Measurements from ENCODE around the gene UTP11.

UTP11 gene

DNA sequence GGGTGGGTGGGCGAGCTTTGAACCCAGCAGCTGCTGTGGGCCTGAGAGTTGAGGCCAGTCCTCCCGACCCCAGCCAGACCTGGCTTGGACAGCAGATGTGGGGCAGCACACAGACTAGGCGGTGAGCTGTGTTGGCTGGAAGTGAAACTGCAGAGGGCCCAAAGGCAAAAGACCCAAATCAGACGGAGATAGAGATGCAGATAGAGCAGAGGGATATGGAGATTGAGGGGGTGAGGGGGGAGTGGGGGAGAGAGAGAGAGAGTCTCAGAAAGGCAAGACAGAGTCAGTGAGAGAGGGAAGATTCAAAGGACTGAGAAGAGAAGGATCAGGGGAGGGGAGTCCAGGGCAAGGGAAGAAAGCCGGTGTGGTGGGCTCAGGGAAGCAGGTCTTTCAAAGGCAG, 51.1 kb downstream of the UTP11 start:
- no peak overlapping the region for H3K9ac ChIP-seq
- H3K27ac ChIP-seq, result no peak overlapping the region
- no peak overlapping the region for H3K4me3 ChIP-seq
- H3K9me3 ChIP-seq (replicated peaks in 1 of 11), result no peaks in the 10 kb centered on the region
- H3K4me2 ChIP-seq, result peak overlapping the region in 3 of 11 experiments; percentile 7 to 59 (median 8); a peak in 2 of 22 replicates
- TF ChIP-seq Cebpa-rat (IDR thresholded peaks at IDR 0.05), result no peak
- H3K4me1 ChIP-seq, result peaks cover 24 to 37% (median 28%) of the 10 kb centered on the region in 10 experiments
- no peaks in the 10 kb centered on the region for H3K36me3 ChIP-seq
- no peaks in the 10 kb centered on the region for H3K27me3 ChIP-seq
- no peaks in the 10 kb centered on the region for H4K20me1 ChIP-seq

DNA sequence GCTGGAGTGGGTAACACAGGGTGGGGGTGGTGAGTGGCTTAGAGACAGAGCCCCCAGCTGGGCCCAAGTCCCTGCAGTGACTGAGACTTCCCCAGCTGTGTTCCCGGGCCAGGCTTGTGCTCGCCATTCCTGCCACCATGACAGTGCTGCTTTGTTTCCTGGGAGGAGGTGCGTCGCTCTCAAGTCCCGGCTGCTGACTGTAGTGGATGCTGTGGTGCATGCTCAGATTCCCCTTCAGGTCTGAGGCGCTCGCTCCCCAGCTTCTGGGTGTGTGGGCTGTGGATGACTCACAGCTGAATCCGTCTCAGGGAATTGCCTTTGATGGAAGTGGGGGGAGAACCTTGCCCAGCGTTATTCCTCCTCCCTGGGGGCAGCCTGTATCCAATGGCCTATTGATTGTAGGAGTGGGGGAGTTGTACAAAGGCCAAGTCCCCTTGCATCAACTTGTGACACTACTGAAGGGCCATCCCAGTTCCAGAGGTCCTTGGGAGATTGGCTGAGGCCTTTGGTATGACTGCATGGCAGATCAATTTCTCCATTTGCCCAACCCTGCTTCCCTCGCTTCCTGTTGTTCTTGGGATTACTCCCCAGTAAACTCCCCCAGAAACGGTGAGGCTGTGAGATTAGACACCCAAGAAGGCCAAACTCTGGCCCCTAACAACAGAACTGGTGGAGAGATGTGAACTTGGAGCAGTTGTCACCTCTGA, 51.8 kb downstream of the UTP11 start:
- Histone ChIP-seq H4K20me1 (no peaks in the 10 kb centered on the region), H3K9ac (no peak overlapping the region), H3K9me3 (replicated peaks in 1 of 11) (no peaks in the 10 kb centered on the region), H3K27ac (no peak overlapping the region), H3K4me3 (no peak overlapping the region), H3K4me1 (peaks cover 27 to 39% (median 31%) of the 10 kb centered on the region in 10 experiments), H3K4me2 (peak overlapping the region in 3 of 11 experiments; percentile 7 to 59 (median 8); a peak in 2 of 22 replicates), H3K36me3 (no peaks in the 10 kb centered on the region), H3K27me3 (no peaks in the 10 kb centered on the region)
- TF ChIP-seq Cebpa-rat (IDR thresholded peaks at IDR 0.05), result no peak

DNA sequence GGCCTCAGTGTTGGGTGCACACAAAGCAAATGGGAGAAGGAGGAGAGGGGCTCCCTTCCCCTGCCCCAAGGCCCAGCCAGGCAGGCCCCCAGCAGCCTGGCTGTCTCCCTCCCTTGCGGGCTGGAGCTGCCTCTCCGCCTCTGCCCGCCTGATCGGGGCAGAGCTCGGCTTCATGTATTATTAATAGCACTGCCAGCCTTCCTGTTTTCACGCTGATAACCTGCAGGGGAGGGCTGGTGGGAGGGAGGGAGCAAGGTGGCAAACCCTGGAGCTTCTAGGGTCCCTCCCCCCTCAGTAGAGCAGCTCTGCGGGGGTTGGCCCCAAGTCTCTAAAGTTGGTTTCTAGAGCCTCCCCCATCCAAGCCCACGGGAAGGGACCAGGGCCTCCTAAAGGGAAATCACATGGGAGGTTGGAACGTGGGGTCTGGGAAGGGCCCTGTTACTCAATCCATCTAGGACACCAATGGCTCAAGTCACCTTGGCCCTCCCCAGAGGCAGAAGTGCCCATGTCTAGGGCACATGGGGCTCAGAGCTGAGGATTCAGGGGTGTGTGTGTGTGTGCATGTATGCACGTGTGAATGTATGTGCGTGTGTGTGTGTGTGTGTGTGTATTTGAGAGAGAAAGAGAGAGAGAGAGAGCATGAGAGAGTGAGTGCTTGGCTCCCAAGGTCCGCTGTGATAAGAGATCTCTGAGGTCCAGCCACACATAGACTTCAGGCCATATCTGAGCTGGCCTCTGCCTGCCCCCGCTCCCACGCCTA, 55.9 kb downstream of the UTP11 start:
- no peak overlapping the region for H3K4me3 ChIP-seq
- peak overlapping the region; percentile 38 to 86 (median 69) for H3K4me2 ChIP-seq
- no peak overlapping the region for H3K27ac ChIP-seq
- peak overlapping the region in 2 of 11 experiments; percentile 23 to 40; a peak in 1 of 22 replicates for H3K9ac ChIP-seq
- TF ChIP-seq Cebpa-rat (IDR thresholded peaks at IDR 0.05), result no peak
- no peaks in the 10 kb centered on the region for H4K20me1 ChIP-seq
- no peaks in the 10 kb centered on the region for H3K27me3 ChIP-seq
- H3K36me3 ChIP-seq, result no peaks in the 10 kb centered on the region
- H3K9me3 ChIP-seq (replicated peaks in 1 of 11), result no peaks in the 10 kb centered on the region
- peaks cover 12 to 22% (median 16%) of the 10 kb centered on the region in 10 experiments for H3K4me1 ChIP-seq

DNA sequence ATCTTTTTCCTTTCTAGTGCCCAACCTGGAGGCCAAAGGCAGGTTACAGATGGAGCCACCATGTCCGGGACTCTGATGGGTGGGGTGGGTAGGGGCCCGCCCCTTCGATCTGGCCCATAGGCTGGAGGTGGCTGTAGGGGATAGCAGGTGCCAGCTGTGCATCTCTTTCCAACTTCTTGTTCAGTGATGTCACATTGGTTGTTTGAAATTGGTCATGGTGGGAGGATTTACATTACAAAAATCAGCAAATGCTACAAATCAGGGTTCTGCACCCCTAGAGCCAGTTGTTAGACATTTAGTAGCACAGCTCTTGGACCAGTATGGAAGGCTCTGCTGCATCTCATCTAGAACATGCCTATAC, 56.4 kb downstream of the UTP11 start:
- H3K4me2 ChIP-seq, result peak overlapping the region in 7 of 11 experiments; percentile 56 to 86 (median 74); a peak in 13 of 22 replicates
- no peak overlapping the region for H3K27ac ChIP-seq
- H3K36me3 ChIP-seq, result no peaks in the 10 kb centered on the region
- TF ChIP-seq Cebpa-rat (IDR thresholded peaks at IDR 0.05), result no peak
- no peak overlapping the region for H3K9ac ChIP-seq
- H3K4me3 ChIP-seq, result no peak overlapping the region
- no peaks in the 10 kb centered on the region for H3K9me3 ChIP-seq (replicated peaks in 1 of 11)
- no peaks in the 10 kb centered on the region for H4K20me1 ChIP-seq
- H3K4me1 ChIP-seq, result peaks cover 12 to 19% (median 15%) of the 10 kb centered on the region in 10 experiments
- no peaks in the 10 kb centered on the region for H3K27me3 ChIP-seq

DNA sequence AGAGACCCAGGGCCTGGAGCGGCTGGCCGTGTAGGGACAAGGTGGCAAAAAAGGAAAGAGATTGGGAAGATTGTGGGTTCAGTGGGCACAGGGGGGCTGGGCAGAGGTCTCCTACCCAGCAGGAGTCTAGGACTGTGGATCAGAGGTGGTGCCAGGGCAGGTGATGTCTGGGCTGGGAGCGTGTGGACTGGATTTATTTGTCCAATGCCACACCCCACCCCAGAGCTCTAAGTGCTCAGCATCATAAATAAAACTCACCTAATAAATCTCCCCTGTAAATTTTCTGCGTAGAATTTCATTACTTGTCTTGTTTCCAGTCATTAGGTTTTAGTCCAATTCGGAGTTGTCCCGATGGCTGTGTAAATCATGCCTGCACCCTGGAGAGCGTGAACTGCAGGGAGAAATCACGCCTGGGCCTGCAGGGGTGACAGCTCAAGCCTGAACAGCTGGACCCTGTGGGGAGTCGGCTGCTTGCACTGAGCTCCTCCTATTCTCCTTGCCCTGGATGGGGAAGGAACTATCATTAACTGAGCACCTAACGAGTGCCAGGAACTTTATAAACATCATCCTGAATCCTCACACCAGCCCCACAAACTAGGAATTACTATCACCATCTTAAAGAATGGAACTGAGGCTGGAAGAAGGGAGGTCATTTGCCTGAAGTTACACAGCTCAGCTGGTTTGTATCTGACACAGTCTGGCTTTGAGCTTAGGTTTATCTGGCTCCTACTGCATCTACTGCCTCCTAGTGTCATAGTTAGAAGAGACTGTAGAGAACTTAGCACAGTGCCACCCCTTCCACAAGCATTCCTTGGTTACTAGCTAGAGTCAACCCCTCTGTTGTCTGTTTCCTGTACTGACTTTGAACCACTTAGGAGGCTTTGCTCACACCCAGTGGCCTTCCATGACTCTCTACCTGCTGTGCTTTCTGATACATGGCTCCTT, 59.0 kb downstream of the UTP11 start:
- H3K4me3 ChIP-seq, result no peak overlapping the region
- H3K4me2 ChIP-seq, result no peak overlapping the region
- H3K4me1 ChIP-seq, result peaks cover 9 to 19% (median 14%) of the 10 kb centered on the region in 10 experiments; a peak in 19 of 20 replicates
- H4K20me1 ChIP-seq, result peaks cover 0 to 5% (median 0%) of the 10 kb centered on the region in 11 experiments; a peak in 1 of 22 replicates
- H3K27me3 ChIP-seq, result no peaks in the 10 kb centered on the region
- H3K9me3 ChIP-seq (replicated peaks in 1 of 11), result no peaks in the 10 kb centered on the region
- H3K27ac ChIP-seq, result no peak overlapping the region
- no peaks in the 10 kb centered on the region for H3K36me3 ChIP-seq
- no peak for TF ChIP-seq Cebpa-rat (IDR thresholded peaks at IDR 0.05)
- H3K9ac ChIP-seq, result no peak overlapping the region

DNA sequence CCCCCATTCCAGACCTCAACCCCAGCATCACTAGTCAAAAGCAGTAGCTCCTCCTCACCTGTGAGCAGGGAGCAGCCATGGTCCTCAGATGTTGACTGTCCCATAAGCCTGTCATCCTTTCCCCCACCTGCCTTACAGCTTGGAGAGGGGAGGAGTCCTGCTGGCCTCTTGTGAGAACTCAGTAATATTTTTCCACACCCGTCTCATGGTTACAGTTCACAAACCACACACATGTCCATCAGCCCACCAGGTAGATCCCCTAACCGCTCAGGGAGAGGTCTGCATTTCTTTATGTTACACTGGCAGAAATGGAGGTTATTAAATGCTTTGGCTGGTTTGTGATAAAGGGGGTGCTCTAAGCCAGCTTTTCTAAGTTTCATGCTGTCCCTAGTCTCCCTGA, 60.3 kb downstream of the UTP11 start:
- Histone ChIP-seq H3K4me2 (no peak overlapping the region), H3K9ac (no peak overlapping the region), H4K20me1 (peaks cover 0 to 5% (median 0%) of the 10 kb centered on the region in 11 experiments; a peak in 2 of 22 replicates), H3K36me3 (no peaks in the 10 kb centered on the region), H3K27ac (no peak overlapping the region), H3K4me3 (no peak overlapping the region), H3K27me3 (no peaks in the 10 kb centered on the region), H3K4me1 (peaks cover 8 to 13% (median 10%) of the 10 kb centered on the region in 10 experiments; a peak in 19 of 20 replicates), H3K9me3 (replicated peaks in 1 of 11) (no peaks in the 10 kb centered on the region)
- TF ChIP-seq Cebpa-rat (IDR thresholded peaks at IDR 0.05), result no peak

DNA sequence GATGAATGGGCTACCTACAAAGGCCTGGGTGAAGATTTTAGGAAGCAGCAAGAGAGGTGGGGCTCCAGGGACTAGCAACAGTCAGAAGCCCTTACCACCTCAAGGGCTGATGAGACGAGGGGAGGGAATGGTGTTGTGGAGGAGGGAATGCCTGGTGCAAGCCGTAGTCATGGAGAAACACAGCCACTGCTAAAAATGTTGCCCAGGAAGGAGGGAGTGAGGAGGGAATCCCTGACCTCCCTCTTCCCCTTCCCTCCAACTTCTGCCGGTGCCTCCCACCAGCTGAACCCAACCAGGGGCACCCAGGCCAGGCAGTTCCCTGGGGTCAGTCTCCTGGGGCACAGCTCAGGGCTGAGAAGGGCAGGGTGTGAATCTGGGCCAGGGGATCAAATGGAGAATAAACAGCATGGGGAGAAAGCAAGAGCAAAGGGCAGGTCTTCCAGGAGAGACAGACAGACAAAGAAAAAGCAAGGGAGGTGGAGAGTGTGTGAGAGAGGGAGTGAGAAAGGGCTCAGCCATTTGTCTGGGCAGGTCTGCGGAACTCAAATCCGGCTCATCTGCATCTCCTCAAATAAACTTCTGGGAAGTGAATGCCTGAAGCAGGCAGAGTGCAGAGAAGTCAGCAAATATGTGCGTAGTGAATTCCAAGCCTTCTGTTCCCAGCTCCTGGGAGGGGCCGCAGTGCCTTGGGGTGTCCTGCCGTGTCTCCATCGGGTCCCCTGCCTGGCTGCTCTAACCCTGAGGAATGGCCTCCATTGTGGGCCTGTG, 61.2 kb downstream of the UTP11 start:
- Histone ChIP-seq H4K20me1 (peaks cover 0 to 5% (median 0%) of the 10 kb centered on the region in 11 experiments; a peak in 2 of 22 replicates), H3K27me3 (no peaks in the 10 kb centered on the region), H3K9ac (no peak overlapping the region), H3K36me3 (no peaks in the 10 kb centered on the region), H3K9me3 (replicated peaks in 1 of 11) (no peaks in the 10 kb centered on the region), H3K4me2 (no peak overlapping the region), H3K27ac (no peak overlapping the region), H3K4me1 (peaks cover 0 to 4% (median 2%) of the 10 kb centered on the region in 10 experiments; a peak in 16 of 20 replicates), H3K4me3 (no peak overlapping the region)
- TF ChIP-seq Cebpa-rat (IDR thresholded peaks at IDR 0.05), result no peak

DNA sequence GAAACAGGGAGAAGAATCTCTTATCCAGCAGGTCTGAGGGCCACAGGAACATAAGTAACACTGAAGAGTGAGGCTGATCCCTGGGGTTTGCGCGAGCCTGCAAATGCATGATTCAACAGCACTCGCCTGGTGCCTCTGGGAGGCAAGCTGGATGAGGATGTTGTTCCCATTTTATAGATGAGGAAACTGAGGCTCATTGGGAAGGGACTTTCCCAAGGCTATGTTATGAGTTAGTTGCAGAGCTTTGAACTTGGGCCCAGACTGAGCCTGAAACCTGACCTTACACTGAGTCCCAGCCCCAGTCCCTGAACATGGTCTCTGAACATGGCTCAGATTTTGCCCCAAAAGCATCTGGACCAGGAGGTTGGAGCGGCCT, 61.8 kb downstream of the UTP11 start:
- no peaks in the 10 kb centered on the region for H3K4me1 ChIP-seq
- no peak overlapping the region for H3K27ac ChIP-seq
- H4K20me1 ChIP-seq, result peaks cover 0 to 5% (median 0%) of the 10 kb centered on the region in 11 experiments; a peak in 2 of 22 replicates
- no peaks in the 10 kb centered on the region for H3K36me3 ChIP-seq
- H3K9me3 ChIP-seq (replicated peaks in 1 of 11), result no peaks in the 10 kb centered on the region
- H3K4me3 ChIP-seq, result no peak overlapping the region
- TF ChIP-seq Cebpa-rat (IDR thresholded peaks at IDR 0.05), result no peak
- H3K27me3 ChIP-seq, result no peaks in the 10 kb centered on the region
- no peak overlapping the region for H3K9ac ChIP-seq
- H3K4me2 ChIP-seq, result no peak overlapping the region
